ENCODE data around the gene SMPD2.

The SMPD2 gene

DNA sequence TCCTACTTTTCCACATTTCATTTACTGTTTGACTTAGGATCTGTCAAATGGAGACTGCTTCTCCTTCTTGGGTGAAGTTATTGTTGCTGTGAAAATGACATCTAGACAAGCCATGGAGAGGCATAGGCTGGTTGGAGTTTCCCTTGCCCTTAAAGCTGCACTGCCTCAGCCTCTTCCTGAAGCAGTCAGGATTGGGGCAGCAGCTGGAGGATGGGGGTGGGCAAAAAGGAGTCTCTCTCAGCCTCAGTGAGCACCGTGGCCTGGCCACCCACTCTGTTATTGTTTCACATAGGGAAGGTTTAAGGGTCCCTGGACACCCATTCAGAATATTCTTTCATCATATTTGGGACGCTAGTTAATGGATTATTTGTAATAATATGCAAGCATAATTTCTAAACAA, 50.2 kb downstream of the SMPD2 start:
- Histone ChIP-seq H3K4me3 (ENCODE audit: insufficient read depth, low read length, poor library complexity, severe bottlenecking) (no peak overlapping the region), H3K79me2 (ENCODE audit: insufficient read depth, low read length) (no peaks in the 10 kb centered on the region), H3K9ac (ENCODE audit: low read length) (no peak overlapping the region), H2AFZ (ENCODE audit: low read depth, low read length, severe bottlenecking) (no peak overlapping the region), H3F3A (ENCODE audit: insufficient read depth) (no peaks in the 10 kb centered on the region), H3K36me3 (ENCODE audit: low read length) (no peaks in the 10 kb centered on the region), H3K9me2 (replicated peaks; ENCODE audit: insufficient read depth, low read length) (no peaks in the 10 kb centered on the region), H4K20me1 (ENCODE audit: low read depth, low read length) (no peaks in the 10 kb centered on the region), H3K9me3 (ENCODE audit: insufficient read depth, low read length) (no peaks in the 10 kb centered on the region), H3K27ac (ENCODE audit: low read depth, low read length) (no peak overlapping the region), H3K4me2 (ENCODE audit: low read depth, low read length, poor library complexity, severe bottlenecking) (no peak overlapping the region), H3K27me3 (ENCODE audit: low read length) (no peaks in the 10 kb centered on the region)
- TF ChIP-seq, protein P1, sequence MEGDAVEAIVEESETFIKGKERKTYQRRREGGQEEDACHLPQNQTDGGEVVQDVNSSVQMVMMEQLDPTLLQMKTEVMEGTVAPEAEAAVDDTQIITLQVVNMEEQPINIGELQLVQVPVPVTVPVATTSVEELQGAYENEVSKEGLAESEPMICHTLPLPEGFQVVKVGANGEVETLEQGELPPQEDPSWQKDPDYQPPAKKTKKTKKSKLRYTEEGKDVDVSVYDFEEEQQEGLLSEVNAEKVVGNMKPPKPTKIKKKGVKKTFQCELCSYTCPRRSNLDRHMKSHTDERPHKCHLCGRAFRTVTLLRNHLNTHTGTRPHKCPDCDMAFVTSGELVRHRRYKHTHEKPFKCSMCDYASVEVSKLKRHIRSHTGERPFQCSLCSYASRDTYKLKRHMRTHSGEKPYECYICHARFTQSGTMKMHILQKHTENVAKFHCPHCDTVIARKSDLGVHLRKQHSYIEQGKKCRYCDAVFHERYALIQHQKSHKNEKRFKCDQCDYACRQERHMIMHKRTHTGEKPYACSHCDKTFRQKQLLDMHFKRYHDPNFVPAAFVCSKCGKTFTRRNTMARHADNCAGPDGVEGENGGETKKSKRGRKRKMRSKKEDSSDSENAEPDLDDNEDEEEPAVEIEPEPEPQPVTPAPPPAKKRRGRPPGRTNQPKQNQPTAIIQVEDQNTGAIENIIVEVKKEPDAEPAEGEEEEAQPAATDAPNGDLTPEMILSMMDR (IDR thresholded peaks at IDR 0.05; ENCODE audit: insufficient read depth, low read length, poor library complexity, severe bottlenecking): no peak
- TF ChIP-seq EZH2phosphoT487 (conservative IDR thresholded peaks at IDR 0.05; ENCODE audit: low read length): no peak

DNA sequence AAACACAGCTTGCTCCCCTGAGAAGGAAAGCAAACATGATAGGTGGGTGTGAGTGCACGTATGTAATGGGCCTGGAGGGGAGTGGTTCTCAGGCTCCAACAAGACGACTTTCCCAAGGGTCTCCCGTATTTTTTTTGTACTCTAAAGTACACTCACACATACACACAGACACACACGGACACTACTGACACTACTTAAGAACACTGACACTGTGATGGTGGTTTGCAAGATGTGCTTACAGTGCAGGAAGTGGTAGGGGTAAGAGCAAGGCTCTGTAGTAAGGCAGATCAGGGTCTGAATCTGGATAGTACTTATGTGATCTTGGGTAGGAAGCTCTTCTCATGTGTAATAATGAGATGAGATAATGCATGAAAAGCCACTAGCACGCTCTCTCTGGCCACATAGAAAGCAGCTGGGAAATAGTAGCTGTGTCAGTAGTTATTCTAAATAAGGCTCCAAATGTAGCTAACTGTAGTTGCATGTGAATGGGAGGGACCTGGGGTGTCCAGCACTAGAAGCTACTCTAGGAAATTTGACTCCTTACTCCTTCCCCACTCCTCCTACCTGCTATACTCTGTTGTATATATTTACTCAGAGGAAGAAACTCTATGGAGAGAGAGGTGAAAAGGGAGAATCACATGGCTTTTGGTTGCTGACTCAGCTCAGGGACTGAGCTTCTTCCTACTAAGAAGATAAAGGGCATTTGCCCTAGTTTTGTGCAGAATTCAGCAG, 50.8 kb downstream of the SMPD2 start:
- no peak overlapping the region for H2AFZ ChIP-seq (ENCODE audit: low read depth, low read length, severe bottlenecking)
- H3K79me2 ChIP-seq (ENCODE audit: insufficient read depth, low read length): no peaks in the 10 kb centered on the region
- no peaks in the 10 kb centered on the region for H3K36me3 ChIP-seq (ENCODE audit: low read length)
- no peaks in the 10 kb centered on the region for H3K9me3 ChIP-seq (ENCODE audit: insufficient read depth, low read length)
- H3K27ac ChIP-seq (ENCODE audit: low read depth, low read length): no peak overlapping the region
- no peak overlapping the region for H3K4me3 ChIP-seq (ENCODE audit: insufficient read depth, low read length, poor library complexity, severe bottlenecking)
- H3K9me2 ChIP-seq (replicated peaks; ENCODE audit: insufficient read depth, low read length): no peaks in the 10 kb centered on the region
- no peaks in the 10 kb centered on the region for H4K20me1 ChIP-seq (ENCODE audit: low read depth, low read length)
- TF ChIP-seq EZH2phosphoT487 (conservative IDR thresholded peaks at IDR 0.05; ENCODE audit: low read length): no peak
- TF ChIP-seq, protein P1 (IDR thresholded peaks at IDR 0.05; ENCODE audit: insufficient read depth, low read length, poor library complexity, severe bottlenecking): no peak
- no peaks in the 10 kb centered on the region for H3K27me3 ChIP-seq (ENCODE audit: low read length)
- H3K9ac ChIP-seq (ENCODE audit: low read length): no peak overlapping the region
- H3K4me2 ChIP-seq (ENCODE audit: low read depth, low read length, poor library complexity, severe bottlenecking): no peak overlapping the region
- H3F3A ChIP-seq (ENCODE audit: insufficient read depth): no peaks in the 10 kb centered on the region
